ENCODE data around the gene NKAIN2.

DNA sequence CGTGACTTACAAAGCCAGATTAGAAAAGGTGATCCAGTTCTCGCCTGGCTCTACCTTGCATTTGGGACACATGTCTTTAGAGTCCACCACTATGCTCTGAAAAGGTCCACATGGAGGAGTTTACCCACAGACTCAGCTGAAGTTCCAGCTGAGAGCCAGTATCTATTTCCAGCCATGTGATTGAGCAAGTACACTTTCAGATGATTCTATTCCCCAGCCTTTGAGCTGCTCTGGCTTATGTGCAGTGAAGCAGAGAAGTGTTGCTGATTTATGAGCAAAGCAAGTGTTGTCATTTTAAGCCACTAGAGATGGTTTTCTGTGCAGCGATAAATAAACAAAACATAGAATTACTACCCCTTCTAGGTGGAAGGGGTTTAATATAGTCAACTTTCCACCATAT, 637.8 kb downstream of the NKAIN2 start:
- TF ChIP-seq POLR2A (IDR thresholded peaks at IDR 0.05; ENCODE audit: extremely low read depth, insufficient read length) (no peak), MYC (IDR thresholded peaks at IDR 0.05; ENCODE audit: low read depth, low read length) (no peak)
- TF ChIP-seq, protein P1, sequence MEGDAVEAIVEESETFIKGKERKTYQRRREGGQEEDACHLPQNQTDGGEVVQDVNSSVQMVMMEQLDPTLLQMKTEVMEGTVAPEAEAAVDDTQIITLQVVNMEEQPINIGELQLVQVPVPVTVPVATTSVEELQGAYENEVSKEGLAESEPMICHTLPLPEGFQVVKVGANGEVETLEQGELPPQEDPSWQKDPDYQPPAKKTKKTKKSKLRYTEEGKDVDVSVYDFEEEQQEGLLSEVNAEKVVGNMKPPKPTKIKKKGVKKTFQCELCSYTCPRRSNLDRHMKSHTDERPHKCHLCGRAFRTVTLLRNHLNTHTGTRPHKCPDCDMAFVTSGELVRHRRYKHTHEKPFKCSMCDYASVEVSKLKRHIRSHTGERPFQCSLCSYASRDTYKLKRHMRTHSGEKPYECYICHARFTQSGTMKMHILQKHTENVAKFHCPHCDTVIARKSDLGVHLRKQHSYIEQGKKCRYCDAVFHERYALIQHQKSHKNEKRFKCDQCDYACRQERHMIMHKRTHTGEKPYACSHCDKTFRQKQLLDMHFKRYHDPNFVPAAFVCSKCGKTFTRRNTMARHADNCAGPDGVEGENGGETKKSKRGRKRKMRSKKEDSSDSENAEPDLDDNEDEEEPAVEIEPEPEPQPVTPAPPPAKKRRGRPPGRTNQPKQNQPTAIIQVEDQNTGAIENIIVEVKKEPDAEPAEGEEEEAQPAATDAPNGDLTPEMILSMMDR (IDR thresholded peaks at IDR 0.05; ENCODE audit: low read depth, low read length): no peak
- TF ChIP-seq, protein P2, sequence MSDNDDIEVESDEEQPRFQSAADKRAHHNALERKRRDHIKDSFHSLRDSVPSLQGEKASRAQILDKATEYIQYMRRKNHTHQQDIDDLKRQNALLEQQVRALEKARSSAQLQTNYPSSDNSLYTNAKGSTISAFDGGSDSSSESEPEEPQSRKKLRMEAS (IDR thresholded peaks at IDR 0.05; ENCODE audit: low read depth, low read length): no peak
